NCI-H2107 treated with DMSO at 0.1 percent for 48 hours (cell line): ENCODE results near the gene SIRT4.
"Not testable (repeated sequence)": the region's sequence is repeated elsewhere in the genome, so short reads cannot be mapped to it uniquely, and the experiment has no call there.

Experiments used
- DNase-seq: peaks from one replicate; lab custom pipeline; 2025; ENCODE audit not compliant: unreplicated experiment; lab: John Stamatoyannopoulos, UW

Gene SIRT4

GRCh38 chr12:120332523-120332922, 30.4 kb downstream of the SIRT4 start:
- no peak for DNase-seq

- DNase-seq: not testable (repeated sequence)
Observed at GRCh38 chr12:120335447-120335846, 33.3 kb downstream of the SIRT4 start.

DNA sequence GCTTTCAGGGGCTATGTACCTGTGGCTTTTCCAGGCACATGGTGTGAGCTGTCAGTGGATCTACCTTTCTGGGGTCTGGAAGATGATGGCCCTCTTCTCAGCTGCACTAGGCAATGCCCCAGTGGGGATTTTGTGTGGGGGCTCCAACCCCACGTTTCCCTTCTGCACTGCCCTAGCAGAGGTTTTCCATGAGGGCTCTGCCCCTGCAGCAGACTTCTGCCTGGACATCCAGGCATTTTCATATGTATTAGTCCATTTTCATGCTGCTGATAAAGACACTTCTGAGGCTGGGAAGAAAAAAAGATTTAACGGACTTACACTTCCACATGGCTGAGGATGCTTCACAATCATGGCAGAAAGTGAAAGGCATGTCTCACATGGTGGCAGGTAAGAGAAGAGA, 34.3 kb downstream of the SIRT4 start:
- not testable (repeated sequence) for DNase-seq

- no peak for DNase-seq
Observed at GRCh38 chr12:120337730-120338129, 35.6 kb downstream of the SIRT4 start.

GRCh38 chr12:120339256-120339655, 37.1 kb downstream of the SIRT4 start:
- no peak for DNase-seq

GRCh38 chr12:120342175-120343038, 40.3 kb downstream of the SIRT4 start:
- no peak for DNase-seq

GRCh38 chr12:120343039-120343537, 41.0 kb downstream of the SIRT4 start:
- no peak for DNase-seq

GRCh38 chr12:120343692-120344091, 41.6 kb downstream of the SIRT4 start:
- DNase-seq: no peak

DNA sequence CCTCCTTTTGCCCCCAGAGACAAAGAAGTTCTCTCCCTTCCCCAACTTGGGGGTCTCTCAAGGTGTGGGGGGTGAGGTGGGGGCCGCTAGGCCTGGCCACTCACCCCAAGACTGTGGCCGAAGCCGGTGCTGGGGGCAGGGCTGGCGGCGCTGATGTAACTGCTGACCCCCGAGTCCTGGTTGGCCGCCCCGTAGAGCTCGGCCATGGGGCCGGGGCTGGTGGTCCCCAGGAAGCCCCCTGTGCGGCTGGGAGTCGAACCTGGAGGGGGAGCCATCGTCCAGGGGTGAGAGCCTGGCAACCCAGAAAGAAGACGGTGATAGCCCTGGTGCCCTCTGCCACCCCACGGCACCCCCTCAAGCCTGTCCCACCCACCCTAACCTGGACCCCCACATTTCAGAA, 43.9 kb downstream of the SIRT4 start:
- DNase-seq: no peak

- no peak for DNase-seq
Observed at GRCh38 chr12:120346681-120347080, 44.6 kb downstream of the SIRT4 start.

- no peak for DNase-seq
Observed at GRCh38 chr12:120347766-120348165, 45.6 kb downstream of the SIRT4 start.

DNA sequence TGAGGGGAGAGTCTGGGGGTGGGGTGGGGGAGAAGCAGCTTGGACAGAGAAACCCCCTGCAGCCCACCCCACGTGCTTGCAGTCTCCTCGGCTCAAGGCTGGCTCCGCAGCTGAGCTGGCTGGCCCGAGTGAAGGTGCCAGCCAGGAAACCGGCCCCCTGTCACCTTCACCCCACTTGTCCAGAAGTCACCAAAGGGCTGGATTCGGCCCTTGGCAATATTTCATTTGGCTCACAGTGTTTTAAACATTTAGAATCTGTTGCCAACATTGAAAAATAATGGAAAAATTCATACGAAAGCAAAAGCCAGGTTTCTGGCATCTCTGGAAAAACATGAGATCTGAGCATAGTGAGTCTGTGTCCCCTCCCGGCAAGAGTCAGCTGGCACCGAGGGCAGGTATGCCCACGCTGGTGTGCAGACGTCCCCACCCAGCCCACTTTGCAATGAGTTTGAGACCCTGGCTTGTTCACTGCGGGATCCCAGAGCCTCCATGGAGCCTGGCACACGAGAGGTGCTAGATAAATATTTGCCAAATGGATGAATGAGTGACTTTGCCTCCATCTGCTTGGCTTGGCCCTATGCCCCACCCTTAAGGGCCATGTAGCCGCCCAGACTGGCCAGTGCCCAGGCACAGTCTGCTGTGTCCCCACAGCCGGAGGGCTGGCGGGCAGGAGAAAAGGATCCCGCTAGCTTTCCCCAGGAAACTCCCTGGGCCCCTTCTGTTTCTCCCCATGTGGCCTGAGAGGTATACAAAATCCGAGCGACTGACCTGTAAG, 48.6 kb downstream of the SIRT4 start:
- DNase-seq: no peak

- no peak for DNase-seq
Observed at GRCh38 chr12:120352117-120352516, 50.0 kb downstream of the SIRT4 start.

DNA sequence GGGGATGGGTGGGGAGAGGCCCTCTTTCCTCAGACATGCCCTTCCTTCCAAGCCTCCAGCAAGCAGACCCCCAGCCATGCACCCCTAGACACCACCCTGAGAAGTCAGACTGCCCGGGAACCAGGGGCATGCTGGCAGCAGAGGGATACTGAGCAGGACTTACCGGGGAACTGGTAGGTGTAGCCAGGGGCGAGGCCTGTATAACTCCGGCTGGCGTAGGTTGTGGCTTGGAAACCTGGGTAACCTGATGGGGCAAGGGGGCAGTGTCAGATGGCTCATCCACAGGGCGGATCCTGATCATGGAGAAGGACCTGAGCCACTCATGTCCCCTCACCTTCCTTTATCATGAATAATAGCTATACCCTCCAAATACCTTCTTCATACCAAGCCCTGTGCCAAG, 51.0 kb downstream of the SIRT4 start:
- no peak for DNase-seq

DNA sequence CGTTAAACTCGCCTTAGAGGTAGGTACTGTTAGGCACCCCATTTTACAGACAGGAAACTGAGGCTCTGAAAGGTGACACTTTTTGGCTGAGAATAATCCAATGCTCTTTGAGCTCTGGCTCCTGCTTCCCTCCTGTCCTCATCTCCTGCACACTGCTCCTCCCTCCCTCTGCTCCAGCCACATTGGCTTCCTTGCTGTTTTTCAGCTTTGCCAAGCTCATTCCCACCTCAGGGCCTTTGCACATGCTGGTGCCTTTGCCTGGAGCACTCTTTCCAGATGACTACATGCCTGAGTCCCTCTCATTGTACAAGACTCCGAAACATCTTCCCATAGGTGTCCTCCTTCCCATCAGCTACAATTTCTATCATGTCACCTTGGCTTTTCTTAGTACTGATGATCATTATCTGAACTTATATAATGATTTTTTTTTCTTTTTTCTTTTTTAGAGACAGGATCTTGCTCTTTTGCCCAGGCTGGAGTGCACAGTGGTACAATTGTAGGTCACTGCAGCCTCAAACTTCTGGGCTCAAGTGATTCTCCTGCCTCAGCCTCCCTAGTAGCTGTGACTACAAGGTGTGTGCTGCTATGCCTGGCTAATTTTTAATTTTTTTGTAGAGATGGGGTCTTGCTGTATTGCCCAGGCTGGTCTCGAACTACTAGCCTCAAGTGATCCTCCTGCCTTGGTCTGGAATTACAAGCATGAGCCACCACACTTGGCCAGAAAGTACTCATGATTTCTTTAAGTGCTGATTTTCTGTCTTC, 51.6 kb downstream of the SIRT4 start:
- DNase-seq: no peak

DNA sequence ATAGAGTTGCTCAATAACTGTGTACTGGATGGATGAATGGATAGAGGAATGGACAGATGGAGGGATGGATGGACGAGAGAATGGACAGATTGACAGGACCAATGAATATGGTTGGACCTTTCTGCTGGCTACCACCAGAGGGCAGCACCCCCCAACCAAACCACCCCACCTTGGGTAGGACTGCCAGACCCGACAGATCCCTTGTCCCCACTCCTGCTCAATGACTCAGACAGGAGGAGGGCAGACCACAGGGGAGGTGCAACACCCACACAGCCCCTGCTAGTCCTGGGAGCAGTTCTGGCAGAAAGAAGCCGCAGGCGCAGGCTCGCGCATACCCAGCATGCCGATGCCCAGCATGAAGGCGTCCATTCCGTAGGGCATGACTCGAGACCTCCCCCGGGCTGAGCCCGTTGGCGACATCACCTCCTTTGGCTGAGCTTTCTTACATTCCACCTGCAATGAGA, 54.5 kb downstream of the SIRT4 start:
- DNase-seq: peak; percentile 36

DNA sequence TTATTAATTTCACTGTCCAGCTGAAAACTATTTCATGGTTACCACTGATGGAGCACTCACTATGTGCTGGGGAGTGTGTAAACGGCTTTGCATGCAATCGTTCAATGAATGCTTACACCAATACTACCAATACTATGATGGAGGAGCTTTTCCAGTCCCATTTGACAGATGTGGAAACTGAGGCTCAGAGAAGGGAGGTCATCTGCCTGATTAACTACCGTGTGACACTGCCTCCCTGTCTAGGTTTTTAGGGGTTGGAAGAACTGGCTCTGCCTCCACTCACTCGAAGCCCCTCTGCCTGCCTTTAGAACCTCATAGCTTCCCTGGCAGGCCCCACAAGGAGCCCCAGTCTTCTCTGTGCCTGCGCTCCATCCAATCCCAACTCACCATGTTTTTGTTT, 55.0 kb downstream of the SIRT4 start:
- no peak for DNase-seq

- DNase-seq: no peak
Observed at GRCh38 chr12:120358412-120359100, 56.4 kb downstream of the SIRT4 start.

- DNase-seq: no peak
Observed at GRCh38 chr12:120359128-120359527, 57.0 kb downstream of the SIRT4 start.

GRCh38 chr12:120361506-120362208, 59.5 kb downstream of the SIRT4 start:
- peak; percentile 93 for DNase-seq
